Measurements from ENCODE around the gene ITGA1. TPM values are rescaled to one million over a fixed set of nuclear protein-coding genes. Genes with fewer than 3 reads are reported as not detected.

The ITGA1 gene
- total RNA-seq, 1 donor from 2014 or later = 2.5 TPM

DNA sequence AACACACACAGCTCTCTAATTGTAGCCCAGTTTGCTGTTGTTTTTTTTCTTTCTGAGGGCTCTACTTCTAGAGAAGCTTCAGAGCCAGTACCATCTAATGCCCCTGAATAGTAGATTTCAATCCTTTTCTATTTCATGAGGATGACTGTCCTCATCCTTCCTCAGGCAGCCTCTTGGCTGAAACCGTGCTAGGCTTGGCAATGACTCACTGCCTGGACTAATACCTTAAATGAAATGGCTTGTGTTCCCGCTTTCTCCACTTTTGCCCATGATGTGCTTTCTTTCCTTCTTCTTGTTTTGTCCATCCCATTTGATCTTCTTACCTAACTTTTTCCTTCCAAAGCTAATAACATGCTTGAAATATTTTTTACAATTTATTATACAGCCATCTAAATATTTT, 80.1 kb downstream of the ITGA1 start:
- no peak for DNase-seq (ENCODE audit: low spot score)
- Mint-ChIP-seq H3K9me3 (no peaks in the 10 kb centered on the region), H3K27ac (no peak overlapping the region), H3K36me3 (ENCODE audit: low read depth) (no peaks in the 10 kb centered on the region), H3K4me3 (no peak overlapping the region), H3K27me3 (ENCODE audit: insufficient read depth) (peaks cover 2% of the 10 kb centered on the region), H3K4me1 (ENCODE audit: low read depth) (no peaks in the 10 kb centered on the region)
- intact Hi-C loops (cut with micrococcal nuclease) = no loop called here

- H3K27me3 Mint-ChIP-seq (ENCODE audit: insufficient read depth) = peaks cover 2% of the 10 kb centered on the region
- no peaks in the 10 kb centered on the region for H3K36me3 Mint-ChIP-seq (ENCODE audit: low read depth)
- H3K4me3 Mint-ChIP-seq = no peak overlapping the region
- intact Hi-C loops (cut with micrococcal nuclease) = no loop called here
- H3K27ac Mint-ChIP-seq = no peak overlapping the region
- DNase-seq (ENCODE audit: low spot score) = no peak
- H3K9me3 Mint-ChIP-seq = no peaks in the 10 kb centered on the region
- no peaks in the 10 kb centered on the region for H3K4me1 Mint-ChIP-seq (ENCODE audit: low read depth)
Observed at GRCh38 chr5:52868417-52868816, 80.7 kb downstream of the ITGA1 start.

DNA sequence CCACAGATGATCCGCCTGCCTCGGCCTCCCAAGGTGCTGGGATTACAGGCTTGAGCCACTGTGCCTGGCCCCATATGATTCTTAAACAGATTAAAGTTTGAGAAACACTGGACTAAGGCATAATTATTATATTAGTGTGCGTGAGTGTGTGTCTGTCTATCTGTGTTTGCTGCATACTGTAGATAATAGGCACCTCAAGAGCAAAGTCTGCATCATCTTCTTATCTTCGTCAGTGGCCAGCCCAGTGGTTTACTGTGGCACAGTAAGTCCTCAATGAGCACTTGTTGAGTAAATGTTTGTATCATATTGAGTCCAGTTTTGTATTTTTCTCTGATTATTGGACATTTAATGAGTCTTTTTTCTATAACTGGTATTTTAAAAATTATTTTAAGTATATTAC, 81.7 kb downstream of the ITGA1 start:
- Mint-ChIP-seq H3K4me3 (no peak overlapping the region), H3K4me1 (ENCODE audit: low read depth) (no peaks in the 10 kb centered on the region), H3K36me3 (ENCODE audit: low read depth) (no peaks in the 10 kb centered on the region), H3K27me3 (ENCODE audit: insufficient read depth) (peaks cover 2% of the 10 kb centered on the region), H3K27ac (no peak overlapping the region), H3K9me3 (no peaks in the 10 kb centered on the region)
- no peak for DNase-seq (ENCODE audit: low spot score)
- intact Hi-C loops (cut with micrococcal nuclease) = no loop called here

DNA sequence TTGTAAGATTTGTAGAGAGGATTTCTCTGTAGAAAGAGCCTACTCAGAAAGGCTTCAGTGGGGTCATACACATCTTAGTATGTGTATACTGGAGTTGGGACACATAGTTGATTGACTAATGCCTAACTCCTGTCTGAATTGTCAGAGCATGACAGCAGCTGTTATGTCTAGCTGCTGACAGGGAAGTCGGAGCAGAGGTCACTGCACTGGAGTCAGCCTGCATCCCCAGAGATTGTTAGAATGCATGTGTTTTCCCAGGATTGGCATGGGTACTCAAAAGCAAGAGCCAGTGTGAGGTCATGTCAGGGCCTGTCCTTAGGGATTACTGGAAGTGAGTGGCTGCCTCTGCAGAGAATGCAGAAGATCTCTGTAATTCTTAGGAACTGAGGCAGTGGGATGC, 82.7 kb downstream of the ITGA1 start:
- Mint-ChIP-seq H3K27me3 (ENCODE audit: insufficient read depth) (peaks cover 3% of the 10 kb centered on the region), H3K4me1 (ENCODE audit: low read depth) (no peaks in the 10 kb centered on the region), H3K4me3 (no peak overlapping the region), H3K36me3 (ENCODE audit: low read depth) (no peaks in the 10 kb centered on the region), H3K27ac (no peak overlapping the region), H3K9me3 (no peaks in the 10 kb centered on the region)
- DNase-seq (ENCODE audit: low spot score) = no peak
- intact Hi-C loops (cut with micrococcal nuclease) = no loop called here

DNA sequence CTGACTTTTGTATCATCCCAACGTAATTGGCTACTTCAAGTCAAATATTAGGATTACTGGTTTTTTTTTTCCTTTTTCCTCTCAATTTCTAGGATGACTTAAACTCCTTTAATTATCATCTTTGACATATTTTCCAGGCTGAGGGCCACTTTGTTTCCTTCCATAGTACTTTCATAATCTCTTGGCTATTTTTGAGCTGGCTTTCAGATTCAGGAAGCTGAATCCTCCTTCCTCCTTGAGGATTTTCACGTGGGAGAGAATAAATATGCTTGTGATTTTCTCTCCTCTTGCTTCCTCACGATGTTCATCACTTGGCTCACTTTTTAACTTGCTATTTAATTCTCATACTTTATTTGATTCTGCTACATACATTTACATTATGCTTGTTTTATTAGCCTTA, 88.1 kb downstream of the ITGA1 start:
- H3K4me1 Mint-ChIP-seq (ENCODE audit: low read depth) = no peaks in the 10 kb centered on the region
- no peak overlapping the region for H3K4me3 Mint-ChIP-seq
- no peaks in the 10 kb centered on the region for H3K9me3 Mint-ChIP-seq
- no peaks in the 10 kb centered on the region for H3K36me3 Mint-ChIP-seq (ENCODE audit: low read depth)
- intact Hi-C loops (cut with micrococcal nuclease) = no loop called here
- peaks cover 5% of the 10 kb centered on the region for H3K27me3 Mint-ChIP-seq (ENCODE audit: insufficient read depth)
- no peak for DNase-seq (ENCODE audit: low spot score)
- no peak overlapping the region for H3K27ac Mint-ChIP-seq

DNA sequence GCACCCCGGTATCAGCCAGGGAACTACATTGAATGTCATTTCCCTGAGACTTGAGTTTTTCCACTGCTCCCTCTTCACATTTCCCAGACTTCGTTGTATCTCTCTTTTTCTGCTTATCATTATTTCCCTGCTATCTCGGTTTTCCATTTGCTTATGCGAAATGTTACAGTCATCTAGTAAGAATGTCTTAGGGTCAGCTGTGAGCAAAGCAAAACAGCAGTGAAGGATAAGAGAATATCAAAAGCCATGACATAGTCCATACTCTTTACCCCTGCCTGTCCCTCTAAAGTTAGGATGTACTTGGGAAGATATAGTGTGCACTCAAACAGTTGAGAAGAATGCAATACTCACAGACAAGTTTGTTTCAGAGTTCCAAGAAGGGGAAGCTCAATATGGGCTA, 88.7 kb downstream of the ITGA1 start:
- H3K4me3 Mint-ChIP-seq = no peak overlapping the region
- H3K27ac Mint-ChIP-seq = no peak overlapping the region
- peaks cover 7% of the 10 kb centered on the region for H3K27me3 Mint-ChIP-seq (ENCODE audit: insufficient read depth)
- no peaks in the 10 kb centered on the region for H3K4me1 Mint-ChIP-seq (ENCODE audit: low read depth)
- H3K36me3 Mint-ChIP-seq (ENCODE audit: low read depth) = no peaks in the 10 kb centered on the region
- no peak for DNase-seq (ENCODE audit: low spot score)
- intact Hi-C loops (cut with micrococcal nuclease) = no loop called here
- H3K9me3 Mint-ChIP-seq = no peaks in the 10 kb centered on the region

DNA sequence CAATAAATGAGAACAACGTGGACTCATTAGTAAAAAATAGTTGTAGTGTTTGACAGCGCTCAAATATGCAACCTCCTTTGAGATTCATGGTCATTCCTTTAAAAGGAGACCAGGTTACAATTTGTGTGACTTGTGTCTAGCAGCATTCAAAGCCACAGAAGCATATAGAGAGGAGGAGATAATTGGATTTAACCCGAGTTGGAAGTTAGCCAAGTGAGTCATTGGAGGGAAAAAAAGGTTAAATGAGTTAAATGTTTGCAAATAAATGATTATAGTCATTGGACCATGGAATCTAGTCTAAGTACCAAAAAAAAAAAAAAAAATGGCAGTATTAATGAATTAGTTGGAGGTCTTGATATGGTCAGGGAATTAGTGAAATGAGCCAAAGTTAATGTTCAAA, 90.9 kb downstream of the ITGA1 start:
- intact Hi-C loops (cut with micrococcal nuclease) = no loop called here
- H3K27me3 Mint-ChIP-seq (ENCODE audit: insufficient read depth) = peaks cover 7% of the 10 kb centered on the region
- H3K36me3 Mint-ChIP-seq (ENCODE audit: low read depth) = no peaks in the 10 kb centered on the region
- H3K4me3 Mint-ChIP-seq = no peak overlapping the region
- no peaks in the 10 kb centered on the region for H3K9me3 Mint-ChIP-seq
- no peaks in the 10 kb centered on the region for H3K4me1 Mint-ChIP-seq (ENCODE audit: low read depth)
- DNase-seq (ENCODE audit: low spot score) = no peak
- no peak overlapping the region for H3K27ac Mint-ChIP-seq

- DNase-seq (ENCODE audit: low spot score) = no peak
- intact Hi-C loops (cut with micrococcal nuclease) = no loop called here
- Mint-ChIP-seq H3K4me3 (no peak overlapping the region), H3K27ac (no peak overlapping the region), H3K27me3 (ENCODE audit: insufficient read depth) (peaks cover 4% of the 10 kb centered on the region), H3K4me1 (ENCODE audit: low read depth) (no peaks in the 10 kb centered on the region), H3K36me3 (ENCODE audit: low read depth) (no peaks in the 10 kb centered on the region), H3K9me3 (no peaks in the 10 kb centered on the region)
Observed at GRCh38 chr5:52880541-52880940, 92.8 kb downstream of the ITGA1 start.

GRCh38 chr5:52881468-52881867, 93.8 kb downstream of the ITGA1 start:
- H3K4me1 Mint-ChIP-seq (ENCODE audit: low read depth) = no peaks in the 10 kb centered on the region
- H3K9me3 Mint-ChIP-seq = no peaks in the 10 kb centered on the region
- H3K27me3 Mint-ChIP-seq (ENCODE audit: insufficient read depth) = peaks cover 2% of the 10 kb centered on the region

GRCh38 chr5:52883110-52883509, 95.4 kb downstream of the ITGA1 start:
- Mint-ChIP-seq H3K4me1 (ENCODE audit: low read depth) (no peaks in the 10 kb centered on the region), H3K4me3 (no peak overlapping the region), H3K27me3 (ENCODE audit: insufficient read depth) (peaks cover 2% of the 10 kb centered on the region), H3K36me3 (ENCODE audit: low read depth) (peaks cover 3% of the 10 kb centered on the region), H3K27ac (no peak overlapping the region), H3K9me3 (no peaks in the 10 kb centered on the region)
- DNase-seq (ENCODE audit: low spot score) = no peak
- intact Hi-C loops (cut with micrococcal nuclease) = no loop called here

More at GRCh38 chr5:52881468-52881867, 93.8 kb downstream of the ITGA1 start:
- no peaks in the 10 kb centered on the region for H3K36me3 Mint-ChIP-seq (ENCODE audit: low read depth)
- intact Hi-C loops (cut with micrococcal nuclease) = no loop called here
- no peak overlapping the region for H3K4me3 Mint-ChIP-seq
- DNase-seq (ENCODE audit: low spot score) = no peak
- H3K27ac Mint-ChIP-seq = no peak overlapping the region

DNA sequence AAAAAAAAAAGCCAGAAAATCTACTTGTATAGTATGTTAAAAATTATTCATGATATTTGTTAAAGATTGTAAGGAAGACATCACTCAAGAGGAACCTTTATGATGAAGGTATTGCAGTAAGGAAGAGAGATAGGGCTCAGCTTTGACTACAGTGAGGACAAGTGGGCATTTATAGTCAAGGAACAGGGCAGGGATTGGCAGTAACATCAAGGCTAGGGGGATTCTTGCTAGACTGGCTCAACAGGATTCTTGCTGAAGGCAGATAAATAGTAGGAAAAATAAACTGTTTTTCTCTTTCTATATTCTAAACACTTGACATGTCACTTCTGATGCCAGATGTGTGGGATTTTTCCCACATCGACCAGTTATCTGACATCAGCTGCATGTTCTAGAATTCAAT, 96.7 kb downstream of the ITGA1 start:
- H3K4me1 Mint-ChIP-seq (ENCODE audit: low read depth) = no peaks in the 10 kb centered on the region

GRCh38 chr5:52885614-52886013, 97.9 kb downstream of the ITGA1 start:
- H3K27me3 Mint-ChIP-seq (ENCODE audit: insufficient read depth) = peaks cover 2% of the 10 kb centered on the region
- no peaks in the 10 kb centered on the region for H3K9me3 Mint-ChIP-seq
- H3K4me1 Mint-ChIP-seq (ENCODE audit: low read depth) = no peaks in the 10 kb centered on the region
- intact Hi-C loops (cut with micrococcal nuclease) = no loop called here
- no peak overlapping the region for H3K27ac Mint-ChIP-seq
- peaks cover 3% of the 10 kb centered on the region for H3K36me3 Mint-ChIP-seq (ENCODE audit: low read depth)
- H3K4me3 Mint-ChIP-seq = no peak overlapping the region
- DNase-seq (ENCODE audit: low spot score) = no peak

More for the DNA sequence above, 96.7 kb downstream of the ITGA1 start:
- Mint-ChIP-seq H3K36me3 (ENCODE audit: low read depth) (peaks cover 3% of the 10 kb centered on the region), H3K27me3 (ENCODE audit: insufficient read depth) (peaks cover 2% of the 10 kb centered on the region), H3K9me3 (no peaks in the 10 kb centered on the region), H3K27ac (no peak overlapping the region), H3K4me3 (no peak overlapping the region)
- DNase-seq (ENCODE audit: low spot score) = no peak
- intact Hi-C loops (cut with micrococcal nuclease) = no loop called here

- Mint-ChIP-seq H3K4me3 (no peak overlapping the region), H3K9me3 (no peaks in the 10 kb centered on the region), H3K4me1 (ENCODE audit: low read depth) (no peaks in the 10 kb centered on the region), H3K27ac (no peak overlapping the region), H3K27me3 (ENCODE audit: insufficient read depth) (no peaks in the 10 kb centered on the region), H3K36me3 (ENCODE audit: low read depth) (peaks cover 3% of the 10 kb centered on the region)
- intact Hi-C loops (cut with micrococcal nuclease) = no loop called here
- DNase-seq (ENCODE audit: low spot score) = no peak
Observed at GRCh38 chr5:52886206-52886605, 98.5 kb downstream of the ITGA1 start.

- Mint-ChIP-seq H3K27me3 (ENCODE audit: insufficient read depth) (peaks cover under 1% of the 10 kb centered on the region), H3K4me1 (ENCODE audit: low read depth) (no peaks in the 10 kb centered on the region), H3K36me3 (ENCODE audit: low read depth) (peaks cover 3% of the 10 kb centered on the region), H3K9me3 (no peaks in the 10 kb centered on the region), H3K4me3 (no peak overlapping the region), H3K27ac (no peak overlapping the region)
- intact Hi-C loops (cut with micrococcal nuclease) = no loop called here
- no peak for DNase-seq (ENCODE audit: low spot score)
Observed at GRCh38 chr5:52887066-52887465, 99.3 kb downstream of the ITGA1 start.

Data from activated T-helper 1 cell treated with anti-CD3 and anti-CD28 coated beads, Interleukin-12 subunit alpha, Interleukin-12 subunit beta, Interleukin-2, Interleukin-4 antibody, amounts not matched to agents 30 ng/mL and 10 ng/mL and 1 ng/mL, durations not matched to agents 14 hours and 24 hours and 36 hours (primary cell).